ENCODE results near the gene RECQL. TPM values are rescaled to one million over a fixed set of nuclear protein-coding genes. Genes with fewer than 3 reads are reported as not detected.
A peak's percentile ranks its signal among the peaks of the same experiment; 100 is the strongest.

Gene RECQL
- total RNA-seq, 4 donors from 2014 or later = 14.0 to 32.5 (median 22.3) TPM

- peak within 1 kb of the TSS in 1 of 4 donors; percentile 62 for H3K27ac ChIP-seq
- no peak for TF ChIP-seq CTCF (IDR thresholded peaks at IDR 0.05 in 4 of 5, conservative IDR thresholded peaks at IDR 0.05 in 1 of 5)
- no peak for TF ChIP-seq POLR2A (IDR thresholded peaks at IDR 0.05)
- intact Hi-C loops (cut with DNase I; ENCODE audit: low total_unique reads) = loop anchor here (10.0 kb wide), 1 partner anchor 129 kb away; the partner anchor contains the start of gene LDHB
Observed at GRCh38 chr12:21526053-21526452, 24.6 kb upstream of the RECQL start, which contains the start of gene SPX. Gene SPX, plus strand, starts transcription at chr12:21526296. Its CDS starts 177 bp downstream, at chr12:21526473.

DNA sequence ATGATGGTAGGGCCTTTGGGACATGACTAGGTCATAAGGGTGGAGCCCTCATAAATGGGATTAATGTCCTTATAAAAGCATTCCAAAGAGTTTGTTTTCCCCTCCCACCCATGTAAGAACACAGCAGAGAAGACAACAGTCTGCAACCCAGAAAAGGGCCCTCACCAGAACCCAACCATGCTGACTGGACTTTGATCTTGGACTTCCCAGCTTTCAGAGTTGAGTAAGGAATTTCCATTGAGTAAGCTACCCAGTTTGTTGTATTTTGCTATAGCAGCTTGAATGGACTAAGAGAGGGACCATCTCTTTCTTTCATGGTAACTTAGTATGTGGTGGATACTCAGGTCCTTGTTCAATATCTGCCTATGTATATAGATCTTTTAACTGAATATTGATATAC is 21.7 kb upstream of the RECQL start:
- in situ Hi-C loops (cut with MboI; ENCODE audit: low sequenced_read_pairs in 4 of 4) = no loop called here
- no peak for DNase-seq
- intact Hi-C loops (cut with DNase I; ENCODE audit: low total_unique reads) = loop anchor here (10.0 kb wide), 1 partner anchor 132 kb away; the partner anchor contains the start of gene LDHB
- ATAC-seq = no peak
- TF ChIP-seq CTCF (IDR thresholded peaks at IDR 0.05 in 4 of 5, conservative IDR thresholded peaks at IDR 0.05 in 1 of 5) (no peak), POLR2A (IDR thresholded peaks at IDR 0.05) (no peak)
- no peaks in the 10 kb centered on the region for H3K27me3 ChIP-seq
- H3K9me3 ChIP-seq = no peaks in the 10 kb centered on the region
- H3K4me3 ChIP-seq = no peak overlapping the region
- peaks cover 0 to 6% of the 10 kb centered on the region in 2 donors for H3K4me1 ChIP-seq
- no peak overlapping the region for H3K27ac ChIP-seq
- no peaks in the 10 kb centered on the region for H3K36me3 ChIP-seq

More at GRCh38 chr12:21526053-21526452, 24.6 kb upstream of the RECQL start, which contains the start of gene SPX:
- ATAC-seq (no peak), DNase-seq (no peak)
- Histone ChIP-seq H3K4me3 (peak within 1 kb of the TSS; percentile 65 to 74 (median 68)), H3K9me3 (no peaks in the 10 kb centered on the region), H3K27me3 (no peaks in the 10 kb centered on the region), H3K36me3 (no peaks in the 10 kb centered on the region), H3K4me1 (peaks cover 14 to 21% of the 10 kb centered on the region in 2 donors)
- in situ Hi-C loops (cut with MboI; ENCODE audit: low sequenced_read_pairs in 4 of 4) = no loop called here

DNA sequence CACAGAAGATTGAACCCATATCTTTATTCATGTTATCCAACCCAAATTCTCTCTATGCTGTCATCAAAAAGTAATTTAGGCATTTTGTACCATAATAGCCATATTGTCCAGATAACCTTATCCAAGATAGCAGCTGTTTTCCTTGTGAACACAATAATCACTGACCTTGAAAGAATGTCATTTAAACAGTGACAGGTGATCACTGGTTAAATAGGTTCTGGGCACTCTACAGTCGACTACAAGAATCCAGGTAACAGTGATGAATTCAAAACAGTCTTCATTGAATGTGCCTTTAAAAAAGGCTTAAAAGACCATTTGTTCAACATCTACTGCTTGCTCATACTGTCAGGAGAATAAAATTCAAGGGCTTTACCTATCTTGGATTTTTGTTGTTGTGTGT is 20.1 kb upstream of the RECQL start:
- in situ Hi-C loops (cut with MboI; ENCODE audit: low sequenced_read_pairs in 4 of 4) = no loop called here
- Histone ChIP-seq H3K27me3 (no peaks in the 10 kb centered on the region), H3K4me1 (no peaks in the 10 kb centered on the region), H3K27ac (no peak overlapping the region), H3K4me3 (no peak overlapping the region), H3K9me3 (no peaks in the 10 kb centered on the region), H3K36me3 (peaks cover 0 to 6% of the 10 kb centered on the region in 2 donors)
- intact Hi-C loops (cut with DNase I; ENCODE audit: low total_unique reads) = loop anchor here (10.0 kb wide), 1 partner anchor 133 kb away; the partner anchor contains the start of gene LDHB
- DNase-seq (no peak), ATAC-seq (no peak)
- TF ChIP-seq POLR2A (IDR thresholded peaks at IDR 0.05) (no peak), CTCF (IDR thresholded peaks at IDR 0.05 in 4 of 5, conservative IDR thresholded peaks at IDR 0.05 in 1 of 5) (no peak)

DNA sequence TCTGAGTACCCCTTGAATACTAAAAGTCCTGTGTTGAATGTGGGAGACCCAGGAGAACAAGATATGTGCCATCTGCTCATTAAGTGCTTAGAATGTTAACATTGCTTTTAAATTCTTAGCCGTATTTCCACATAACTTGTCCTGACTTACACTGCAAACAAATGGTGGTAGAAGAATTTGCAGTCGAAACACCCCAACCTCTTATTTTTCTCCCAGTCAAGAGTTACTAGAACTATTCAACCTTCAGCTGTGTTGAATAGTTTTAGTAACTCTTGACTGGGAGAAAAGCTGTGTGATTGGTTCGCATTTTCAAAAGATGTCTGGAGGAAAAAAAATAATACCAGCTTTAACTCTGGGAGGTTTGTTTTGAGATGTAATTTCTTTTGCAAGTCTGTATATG is 17.0 kb upstream of the RECQL start:
- in situ Hi-C loops (cut with MboI; ENCODE audit: low sequenced_read_pairs in 4 of 4) = no loop called here
- intact Hi-C loops (cut with DNase I; ENCODE audit: low total_unique reads) = no loop called here
- H3K27me3 ChIP-seq = no peaks in the 10 kb centered on the region
- no peaks in the 10 kb centered on the region for H3K9me3 ChIP-seq
- DNase-seq (no peak), ATAC-seq (no peak)
- no peak for TF ChIP-seq CTCF (IDR thresholded peaks at IDR 0.05 in 4 of 5, conservative IDR thresholded peaks at IDR 0.05 in 1 of 5)
- no peak for TF ChIP-seq POLR2A (IDR thresholded peaks at IDR 0.05)
- peaks cover 0 to 26% of the 10 kb centered on the region in 2 donors for H3K36me3 ChIP-seq
- no peaks in the 10 kb centered on the region for H3K4me1 ChIP-seq
- no peak overlapping the region for H3K27ac ChIP-seq
- no peak overlapping the region for H3K4me3 ChIP-seq

DNA sequence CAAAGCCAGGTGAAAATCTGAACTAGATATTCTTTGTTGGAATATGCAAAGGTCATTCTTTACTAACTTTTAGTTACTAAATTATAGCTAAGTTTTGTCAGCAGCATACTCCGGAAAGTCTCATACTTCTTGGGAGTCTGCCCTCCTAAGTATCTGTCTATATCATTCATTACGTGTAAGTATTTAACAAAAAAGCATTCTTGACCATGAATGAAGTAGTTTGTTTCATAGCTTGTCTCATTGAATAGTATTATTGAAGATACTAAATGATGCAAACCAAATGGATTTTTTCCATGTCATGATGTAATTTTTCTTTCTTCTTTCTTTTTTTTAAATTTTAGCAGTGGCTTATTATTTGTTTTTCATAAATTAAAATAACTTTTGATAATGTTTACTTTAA is 14.8 kb upstream of the RECQL start:
- Histone ChIP-seq H3K4me1 (no peaks in the 10 kb centered on the region), H3K4me3 (no peak overlapping the region), H3K27ac (no peak overlapping the region), H3K36me3 (peaks cover 0 to 42% of the 10 kb centered on the region in 2 donors), H3K9me3 (no peaks in the 10 kb centered on the region), H3K27me3 (no peaks in the 10 kb centered on the region)
- intact Hi-C loops (cut with DNase I; ENCODE audit: low total_unique reads) (no loop called here), in situ Hi-C loops (cut with MboI; ENCODE audit: low sequenced_read_pairs in 4 of 4) (no loop called here)
- TF ChIP-seq POLR2A (IDR thresholded peaks at IDR 0.05) (no peak), CTCF (IDR thresholded peaks at IDR 0.05 in 4 of 5, conservative IDR thresholded peaks at IDR 0.05 in 1 of 5) (no peak)
- ATAC-seq = no peak
- DNase-seq = no peak
